NCI-H460 (cell line): Measurements from ENCODE around the gene TSHZ3. TPM values are rescaled to one million over a fixed set of nuclear protein-coding genes. Genes with fewer than 3 reads are reported as not detected.

Experiments
- DNase-seq: peaks from one replicate; pipeline ENCODE4 v3.0.0-alpha.2; 2016; ENCODE audit warnings: low read depth; ENCODE audit errors: extremely low read depth
- total RNA-seq: library from RNA; depleted of rRNA; stranded (reverse); fragments of >200 nt; shearing (Covaris generic); gene quantifications from 2 replicates; pipeline ENCODE4 v1.2.3, GENCODE V29; 2014

The TSHZ3 gene
- total RNA-seq, 1 experiment from 2014 or later, result 0.12 TPM

- DNase-seq, result no peak
Observed at GRCh38 chr19:31314849-31315629, 34.2 kb downstream of the TSHZ3 start.

- no peak for DNase-seq
Observed at GRCh38 chr19:31314156-31314555, 35.1 kb downstream of the TSHZ3 start.

GRCh38 chr19:31313291-31314030 lies 35.8 kb downstream of the TSHZ3 start:
- DNase-seq, result no peak

GRCh38 chr19:31312677-31313244 lies 36.5 kb downstream of the TSHZ3 start:
- DNase-seq, result no peak

- no peak for DNase-seq
Observed at GRCh38 chr19:31312009-31312676, 37.1 kb downstream of the TSHZ3 start.

GRCh38 chr19:31310432-31311133 lies 38.7 kb downstream of the TSHZ3 start:
- no peak for DNase-seq

GRCh38 chr19:31308781-31309180 lies 40.5 kb downstream of the TSHZ3 start:
- DNase-seq, result no peak

- DNase-seq, result no peak
Observed at GRCh38 chr19:31307071-31307669, 42.1 kb downstream of the TSHZ3 start.

- no peak for DNase-seq
Observed at GRCh38 chr19:31306006-31306753, 43.1 kb downstream of the TSHZ3 start.

GRCh38 chr19:31304831-31305312 lies 44.4 kb downstream of the TSHZ3 start:
- no peak for DNase-seq

GRCh38 chr19:31303262-31303815 lies 45.9 kb downstream of the TSHZ3 start:
- DNase-seq, result no peak

- no peak for DNase-seq
Observed at GRCh38 chr19:31301306-31301980, 47.8 kb downstream of the TSHZ3 start.

GRCh38 chr19:31300422-31300821 lies 48.8 kb downstream of the TSHZ3 start:
- no peak for DNase-seq

GRCh38 chr19:31299665-31300064 lies 49.6 kb downstream of the TSHZ3 start:
- no peak for DNase-seq

GRCh38 chr19:31297991-31298390 lies 51.2 kb downstream of the TSHZ3 start:
- no peak for DNase-seq

GRCh38 chr19:31296741-31297390 lies 52.4 kb downstream of the TSHZ3 start:
- no peak for DNase-seq

GRCh38 chr19:31294189-31294588 lies 55.0 kb downstream of the TSHZ3 start:
- DNase-seq, result no peak

- no peak for DNase-seq
Observed at GRCh38 chr19:31292639-31293185, 56.5 kb downstream of the TSHZ3 start.
